Ovary (tissue), 3 donors: ENCODE measurements around the gene ST3GAL3.

Experiments
- CTCF ChIP-seq, 3 donors: fragments of 450-650 bp in 2 of 3; fragments of 200-600 bp in 1 of 3; IDR thresholded peaks; one replicate each; pipeline versions ENCODE4 v1.5.1 to v1.8.0; 2016 to 2022; ENCODE audit warnings: antibody characterized with exemption in 3 of 3, mild to moderate bottlenecking in 1 of 3
- EP300 ChIP-seq: sonication (generic); formaldehyde crosslinking; IDR thresholded peaks from one replicate; pipeline ENCODE4 v1.6.1; 2017; ENCODE audit warnings: antibody characterized with exemption
- donor health status: DM: no; HTN: no; CAD: no.

DNA sequence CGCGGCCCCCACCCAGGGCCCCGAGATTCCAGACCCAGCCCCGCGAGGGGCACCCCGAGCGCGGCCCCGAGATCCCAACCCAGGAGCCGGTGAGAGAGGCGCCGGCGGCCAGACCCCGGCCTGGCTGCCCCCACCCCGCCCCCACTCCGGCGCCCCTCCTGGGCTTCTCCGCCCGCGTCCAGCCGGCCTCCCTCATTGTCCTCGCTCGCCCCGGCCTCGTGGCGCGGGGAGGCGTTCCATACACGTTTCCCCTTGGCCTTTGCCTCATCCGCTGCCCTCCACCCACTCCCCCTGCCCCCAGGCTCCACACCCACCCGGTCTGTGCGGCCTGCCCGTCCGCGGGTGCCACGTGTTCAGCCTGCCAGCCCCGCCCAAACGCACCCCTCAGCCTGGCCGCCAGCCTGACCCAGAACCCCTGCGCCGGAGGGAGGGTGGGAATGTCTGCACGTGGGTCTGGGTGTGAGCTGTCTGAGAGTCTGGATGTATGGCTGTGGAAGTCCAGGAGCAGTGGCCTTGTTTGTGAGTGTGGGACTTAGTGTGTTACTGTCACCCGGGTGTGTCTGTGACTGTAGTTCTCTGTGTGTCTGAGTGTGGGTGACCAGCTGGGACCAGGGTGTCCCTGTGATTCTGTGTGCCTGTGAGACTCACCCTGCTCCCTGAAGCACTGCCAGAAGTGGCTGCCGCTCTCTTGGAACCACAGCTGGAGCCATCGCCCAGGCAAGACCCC, 272.4 kb downstream of the ST3GAL3 start:
- no peak for TF ChIP-seq CTCF (IDR thresholded peaks at IDR 0.05)
- no peak for TF ChIP-seq EP300
